ENCODE results near the gene ARID1B. TPM values are rescaled to one million over a fixed set of nuclear protein-coding genes. Genes with fewer than 3 reads are reported as not detected.
A peak's percentile ranks its signal among the peaks of the same experiment; 100 is the strongest.

Gene ARID1B
- total RNA-seq, 5 donors from 2014 or later (not counting 1 experiment from before 2014, with no cell fraction given): 103 to 161 (median 108) TPM

DNA sequence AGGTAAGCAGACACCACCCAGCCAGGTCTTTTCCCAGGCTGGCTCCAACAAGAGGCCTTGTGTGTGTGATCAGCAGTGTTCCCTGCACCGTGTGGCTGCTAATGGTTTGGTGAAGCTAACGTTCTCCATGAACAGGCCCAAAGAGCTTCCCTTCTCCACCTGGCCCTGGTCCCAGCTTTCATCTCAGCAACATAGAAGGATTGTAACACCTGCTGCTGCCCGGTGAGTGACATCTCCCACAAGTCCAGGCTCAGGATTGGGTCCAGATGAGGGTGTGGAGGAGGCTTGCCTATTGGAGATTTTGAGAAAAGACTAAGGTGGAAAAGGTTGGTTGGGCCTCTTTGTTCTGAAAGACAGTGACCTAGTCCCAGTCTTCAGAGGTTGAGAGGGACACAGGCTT lies 456.5 kb downstream of the ARID1B start:
- CTCF ChIA-PET: no interaction called here
- WGBS (ENCODE audit: insufficient coverage): 100% methylated on average over 2 of the region's 3 CpGs
- H3K36me3 ChIP-seq (ENCODE audit: control insufficient read depth in 2 of 2, extremely low read depth in 1 of 2, insufficient read depth in 1 of 2, low read length in 1 of 2): no peaks in the 10 kb centered on the region

GRCh38 chr6:157235600-157236039 lies 458.4 kb downstream of the ARID1B start:
- H3K27ac ChIP-seq (ENCODE audit: low read length): no peak overlapping the region
- peaks cover 0 to 27% of the 10 kb centered on the region in 2 experiments for H3K4me1 ChIP-seq (ENCODE audit: control insufficient read depth in 1 of 2, extremely low read depth in 1 of 2, insufficient read depth in 2 of 2, low read length in 2 of 2)
- peaks cover 7 to 42% of the 10 kb centered on the region in 2 donors for H3K27me3 Mint-ChIP-seq
- ChIA-PET POLR2A (no interaction called here), CTCF (interaction anchor here in 1 of 2 donors (0.6 to 0.7 kb wide), 2 partner anchors 398 to 450 kb away, joined by 3 to 5 read pairs; no protein-coding TSS in a partner anchor)
- peaks cover 0 to 5% (median 0%) of the 10 kb centered on the region in 3 donors for H3K9me3 Mint-ChIP-seq
- peak overlapping the region; percentile 62 to 67 for H3K4me3 ChIP-seq (ENCODE audit: control insufficient read depth in 1 of 2, extremely low read depth in 1 of 2, low read length in 1 of 2)
- peaks cover 24 to 31% (median 28%) of the 10 kb centered on the region in 3 donors for H3K4me1 Mint-ChIP-seq
- H3K9me3 ChIP-seq: no peaks in the 10 kb centered on the region
- H3K4me3 Mint-ChIP-seq: peak overlapping the region; percentile 82 to 100 (median 90)
- H3K27me3 ChIP-seq (replicated peaks in 1 of 2; ENCODE audit: control insufficient read depth in 2 of 2, extremely low read depth in 1 of 2, insufficient read depth in 2 of 2, low read length in 1 of 2): peaks cover 6 to 66% of the 10 kb centered on the region in 2 experiments
- H3K36me3 Mint-ChIP-seq: no peaks in the 10 kb centered on the region
- ATAC-seq (replicated peaks in 1 of 4): peak; percentile 79 to 90 (median 80)
- peak in 34 of 35 experiments; percentile 30 to 75 (median 49) for DNase-seq
- H3K27ac Mint-ChIP-seq: peak overlapping the region in 1 of 2 donors; percentile 79
- H3K36me3 ChIP-seq (ENCODE audit: control insufficient read depth in 2 of 2, extremely low read depth in 1 of 2, insufficient read depth in 1 of 2, low read length in 1 of 2): no peaks in the 10 kb centered on the region
- whole genome bisulfite sequencing (ENCODE audit: insufficient coverage): 4% methylated on average over 23 of the region's 28 CpGs

More for the DNA sequence above, 456.5 kb downstream of the ARID1B start:
- Mint-ChIP-seq H3K4me1 (peaks cover 26 to 38% (median 35%) of the 10 kb centered on the region in 3 donors), H3K9me3 (peaks cover 0 to 5% (median 0%) of the 10 kb centered on the region in 3 donors), H3K27ac (no peak overlapping the region), H3K36me3 (no peaks in the 10 kb centered on the region), H3K27me3 (peaks cover 7 to 39% of the 10 kb centered on the region in 2 donors), H3K4me3 (peak overlapping the region in 1 of 3 donors; percentile 35)
- no peak overlapping the region for H3K4me3 ChIP-seq (ENCODE audit: control insufficient read depth in 1 of 2, extremely low read depth in 1 of 2, low read length in 1 of 2)
- no peaks in the 10 kb centered on the region for H3K9me3 ChIP-seq
- POLR2A ChIA-PET: interaction anchor here in 1 of 2 donors (0.6 kb wide), 1 partner anchor 81 kb away, joined by 4 read pairs; no protein-coding TSS in a partner anchor
- DNase-seq (peak in 1 of 35 experiments; percentile 18), ATAC-seq (replicated peaks in 1 of 4) (no peak)
- peaks cover 6 to 58% of the 10 kb centered on the region in 2 experiments for H3K27me3 ChIP-seq (replicated peaks in 1 of 2; ENCODE audit: control insufficient read depth in 2 of 2, extremely low read depth in 1 of 2, insufficient read depth in 2 of 2, low read length in 1 of 2)
- H3K27ac ChIP-seq (ENCODE audit: low read length): no peak overlapping the region
- H3K4me1 ChIP-seq (ENCODE audit: control insufficient read depth in 1 of 2, extremely low read depth in 1 of 2, insufficient read depth in 2 of 2, low read length in 2 of 2): peaks cover 0 to 28% of the 10 kb centered on the region in 2 experiments

- H3K27me3 ChIP-seq (replicated peaks in 1 of 2; ENCODE audit: control insufficient read depth in 2 of 2, extremely low read depth in 1 of 2, insufficient read depth in 2 of 2, low read length in 1 of 2): peaks cover 6 to 67% of the 10 kb centered on the region in 2 experiments
- ChIA-PET CTCF (interaction anchor here (0.6 to 1.0 kb wide), 4 partner anchors 13 to 399 kb away, joined by 3 to 5 read pairs (median 4); no protein-coding TSS in a partner anchor), POLR2A (no interaction called here)
- H3K4me1 Mint-ChIP-seq: peaks cover 24 to 31% (median 28%) of the 10 kb centered on the region in 3 donors
- peaks cover 0 to 31% of the 10 kb centered on the region in 2 experiments for H3K4me1 ChIP-seq (ENCODE audit: control insufficient read depth in 1 of 2, extremely low read depth in 1 of 2, insufficient read depth in 2 of 2, low read length in 2 of 2)
- ATAC-seq (replicated peaks in 1 of 4) (peak; percentile 43 to 61 (median 56)), DNase-seq (peak in 8 of 35 experiments; percentile 12 to 37 (median 22))
- H3K4me3 ChIP-seq (ENCODE audit: control insufficient read depth in 1 of 2, extremely low read depth in 1 of 2, low read length in 1 of 2): peak overlapping the region; percentile 62 to 67
- H3K36me3 Mint-ChIP-seq: no peaks in the 10 kb centered on the region
- H3K27me3 Mint-ChIP-seq: peaks cover 7 to 42% of the 10 kb centered on the region in 2 donors
- no peaks in the 10 kb centered on the region for H3K9me3 ChIP-seq
- peak overlapping the region; percentile 82 to 100 (median 90) for H3K4me3 Mint-ChIP-seq
- peaks cover 0 to 5% (median 0%) of the 10 kb centered on the region in 3 donors for H3K9me3 Mint-ChIP-seq
- no peaks in the 10 kb centered on the region for H3K36me3 ChIP-seq (ENCODE audit: control insufficient read depth in 2 of 2, extremely low read depth in 1 of 2, insufficient read depth in 1 of 2, low read length in 1 of 2)
- no peak overlapping the region for H3K27ac Mint-ChIP-seq
- 5% methylated on average over 76 of the region's 76 CpGs for WGBS (ENCODE audit: insufficient coverage)
- no peak overlapping the region for H3K27ac ChIP-seq (ENCODE audit: low read length)
These were observed 459.0 kb downstream of the ARID1B start for GRCh38 chr6:157236040-157236725.

DNA sequence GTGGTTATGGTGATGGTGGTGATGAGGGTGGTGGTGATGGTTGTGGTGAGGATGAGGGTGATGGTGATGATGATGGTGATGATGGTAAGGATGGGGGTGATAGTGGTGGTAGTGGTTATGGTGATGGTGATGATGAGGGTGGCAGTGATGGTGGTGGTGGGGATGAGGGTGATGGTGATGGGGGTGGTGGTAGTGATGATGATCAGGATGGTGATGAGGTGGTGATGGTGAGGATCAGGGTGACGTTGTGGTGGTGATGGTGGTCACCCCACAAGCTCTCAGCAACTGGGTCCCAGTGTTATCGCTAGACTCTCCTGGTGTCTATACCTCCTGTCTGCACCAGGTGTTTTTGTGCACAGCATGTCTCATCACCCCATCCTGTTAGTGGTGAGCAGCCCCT lies 461.2 kb downstream of the ARID1B start:
- no peaks in the 10 kb centered on the region for H3K36me3 Mint-ChIP-seq
- ATAC-seq (replicated peaks in 1 of 4) (no peak), DNase-seq (peak in 1 of 35 experiments; percentile 36)
- POLR2A ChIA-PET: no interaction called here
- H3K4me1 Mint-ChIP-seq: peaks cover 24 to 31% (median 28%) of the 10 kb centered on the region in 3 donors
- CTCF ChIA-PET: no interaction called here
- Histone ChIP-seq H3K36me3 (ENCODE audit: control insufficient read depth in 2 of 2, extremely low read depth in 1 of 2, insufficient read depth in 1 of 2, low read length in 1 of 2) (no peaks in the 10 kb centered on the region), H3K4me1 (ENCODE audit: control insufficient read depth in 1 of 2, extremely low read depth in 1 of 2, insufficient read depth in 2 of 2, low read length in 2 of 2) (peaks cover 0 to 31% of the 10 kb centered on the region in 2 experiments), H3K27ac (ENCODE audit: low read length) (no peak overlapping the region), H3K4me3 (ENCODE audit: control insufficient read depth in 1 of 2, extremely low read depth in 1 of 2, low read length in 1 of 2) (no peak overlapping the region), H3K9me3 (no peaks in the 10 kb centered on the region), H3K27me3 (replicated peaks in 1 of 2; ENCODE audit: control insufficient read depth in 2 of 2, extremely low read depth in 1 of 2, insufficient read depth in 2 of 2, low read length in 1 of 2) (peaks cover 6 to 64% of the 10 kb centered on the region in 2 experiments)
- no CpG with 5 or more reads among the region's 2 CpGs for WGBS (ENCODE audit: insufficient coverage)
- peaks cover 0 to 5% (median 0%) of the 10 kb centered on the region in 3 donors for H3K9me3 Mint-ChIP-seq
- peaks cover 7 to 27% of the 10 kb centered on the region in 2 donors for H3K27me3 Mint-ChIP-seq
- no peak overlapping the region for H3K4me3 Mint-ChIP-seq
- no peak overlapping the region for H3K27ac Mint-ChIP-seq

DNA sequence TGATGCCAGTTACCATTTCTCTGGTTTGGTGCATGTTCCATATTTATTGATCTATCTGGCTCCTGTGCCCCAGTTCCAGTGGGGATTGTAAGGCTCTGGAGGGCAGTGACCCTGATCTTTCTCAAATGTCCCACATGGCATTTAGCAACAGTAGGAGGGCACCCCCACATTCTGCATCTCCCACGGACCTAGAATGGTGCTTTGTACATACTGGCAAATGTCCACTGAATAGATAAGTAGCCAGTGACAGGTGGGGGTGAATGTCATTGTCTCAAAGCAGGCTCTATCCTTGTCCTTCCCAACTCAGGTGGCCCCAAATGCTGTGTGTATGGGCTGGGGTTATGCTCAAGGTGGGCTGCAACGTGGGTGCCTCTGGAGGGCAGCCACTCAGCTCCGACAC lies 462.0 kb downstream of the ARID1B start:
- DNase-seq: no peak
- peaks cover 7 to 19% of the 10 kb centered on the region in 2 donors for H3K27me3 Mint-ChIP-seq
- CTCF ChIA-PET: no interaction called here
- Histone ChIP-seq H3K4me1 (ENCODE audit: control insufficient read depth in 1 of 2, extremely low read depth in 1 of 2, insufficient read depth in 2 of 2, low read length in 2 of 2) (peaks cover 0 to 31% of the 10 kb centered on the region in 2 experiments), H3K27me3 (replicated peaks in 1 of 2; ENCODE audit: control insufficient read depth in 2 of 2, extremely low read depth in 1 of 2, insufficient read depth in 2 of 2, low read length in 1 of 2) (peaks cover 6 to 62% of the 10 kb centered on the region in 2 experiments), H3K27ac (ENCODE audit: low read length) (no peak overlapping the region), H3K36me3 (ENCODE audit: control insufficient read depth in 2 of 2, extremely low read depth in 1 of 2, insufficient read depth in 1 of 2, low read length in 1 of 2) (no peaks in the 10 kb centered on the region), H3K9me3 (no peaks in the 10 kb centered on the region), H3K4me3 (ENCODE audit: control insufficient read depth in 1 of 2, extremely low read depth in 1 of 2, low read length in 1 of 2) (no peak overlapping the region)
- H3K27ac Mint-ChIP-seq: no peak overlapping the region
- H3K4me1 Mint-ChIP-seq: peaks cover 22 to 25% (median 25%) of the 10 kb centered on the region in 3 donors
- H3K4me3 Mint-ChIP-seq: no peak overlapping the region
- H3K36me3 Mint-ChIP-seq: no peaks in the 10 kb centered on the region
- H3K9me3 Mint-ChIP-seq: peaks cover 0 to 5% (median 0%) of the 10 kb centered on the region in 3 donors
- POLR2A ChIA-PET: no interaction called here
- ATAC-seq (replicated peaks in 1 of 4): no peak
- WGBS (ENCODE audit: insufficient coverage): no CpG with 5 or more reads among the region's 3 CpGs

GRCh38 chr6:157239671-157240058 lies 462.5 kb downstream of the ARID1B start:
- peaks cover 5 to 14% of the 10 kb centered on the region in 2 donors for H3K27me3 Mint-ChIP-seq
- POLR2A ChIA-PET: no interaction called here
- Histone ChIP-seq H3K4me1 (ENCODE audit: control insufficient read depth in 1 of 2, extremely low read depth in 1 of 2, insufficient read depth in 2 of 2, low read length in 2 of 2) (peaks cover 0 to 28% of the 10 kb centered on the region in 2 experiments), H3K27ac (ENCODE audit: low read length) (no peak overlapping the region), H3K4me3 (ENCODE audit: control insufficient read depth in 1 of 2, extremely low read depth in 1 of 2, low read length in 1 of 2) (no peak overlapping the region), H3K36me3 (ENCODE audit: control insufficient read depth in 2 of 2, extremely low read depth in 1 of 2, insufficient read depth in 1 of 2, low read length in 1 of 2) (no peaks in the 10 kb centered on the region), H3K27me3 (replicated peaks in 1 of 2; ENCODE audit: control insufficient read depth in 2 of 2, extremely low read depth in 1 of 2, insufficient read depth in 2 of 2, low read length in 1 of 2) (peaks cover 6 to 58% of the 10 kb centered on the region in 2 experiments), H3K9me3 (no peaks in the 10 kb centered on the region)
- DNase-seq (no peak), ATAC-seq (replicated peaks in 1 of 4) (no peak)
- H3K36me3 Mint-ChIP-seq: no peaks in the 10 kb centered on the region
- H3K27ac Mint-ChIP-seq: no peak overlapping the region
- CTCF ChIA-PET: no interaction called here
- H3K9me3 Mint-ChIP-seq: peaks cover 0 to 5% (median 0%) of the 10 kb centered on the region in 3 donors
- no CpG with 5 or more reads among the region's 12 CpGs for WGBS (ENCODE audit: insufficient coverage)
- H3K4me1 Mint-ChIP-seq: peaks cover 17 to 21% (median 21%) of the 10 kb centered on the region in 3 donors
- H3K4me3 Mint-ChIP-seq: no peak overlapping the region

All from T-cell (primary cell).